ENCODE data around the gene SLC17A2.
"Not testable (repeated sequence)": the region's sequence is repeated elsewhere in the genome, so short reads cannot be mapped to it uniquely, and the experiment has no call there.

Gene SLC17A2

GRCh38 chr6:25929785-25930184, 706 bp downstream of the SLC17A2 start:
- H3K9me3 ChIP-seq (replicated peaks; ENCODE audit: low read length); H3K36me3 ChIP-seq (ENCODE audit: insufficient read depth, low read length); H3K4me3 ChIP-seq (ENCODE audit: low read length); H3K27me3 ChIP-seq (ENCODE audit: control insufficient read depth, insufficient read depth, low read length); H3K9ac ChIP-seq (ENCODE audit: low read depth, low read length); H3K4me1 ChIP-seq (ENCODE audit: control insufficient read depth, insufficient read depth, low read length); H3K4me2 ChIP-seq (ENCODE audit: low read length): not testable (repeated sequence)

GRCh38 chr6:25928562-25929324, 1.7 kb downstream of the SLC17A2 start:
- no peaks in the 10 kb centered on the region for H3K4me1 ChIP-seq (ENCODE audit: control insufficient read depth, insufficient read depth, low read length)
- no peak overlapping the region for H3K4me2 ChIP-seq (ENCODE audit: low read length)
- H3K36me3 ChIP-seq (ENCODE audit: insufficient read depth, low read length): no peaks in the 10 kb centered on the region
- no peaks in the 10 kb centered on the region for H3K27me3 ChIP-seq (ENCODE audit: control insufficient read depth, insufficient read depth, low read length)
- no peak overlapping the region for H3K4me3 ChIP-seq (ENCODE audit: low read length)
- H3K9me3 ChIP-seq (replicated peaks; ENCODE audit: low read length): no peaks in the 10 kb centered on the region
- H3K9ac ChIP-seq (ENCODE audit: low read depth, low read length): no peak overlapping the region

- Histone ChIP-seq H3K4me2 (ENCODE audit: low read length) (no peak overlapping the region), H3K27me3 (ENCODE audit: control insufficient read depth, insufficient read depth, low read length) (no peaks in the 10 kb centered on the region), H3K4me3 (ENCODE audit: low read length) (no peak overlapping the region), H3K9ac (ENCODE audit: low read depth, low read length) (no peak overlapping the region), H3K4me1 (ENCODE audit: control insufficient read depth, insufficient read depth, low read length) (no peaks in the 10 kb centered on the region), H3K36me3 (ENCODE audit: insufficient read depth, low read length) (no peaks in the 10 kb centered on the region), H3K9me3 (replicated peaks; ENCODE audit: low read length) (no peaks in the 10 kb centered on the region)
Observed at GRCh38 chr6:25927756-25928216, 2.7 kb downstream of the SLC17A2 start.

- Histone ChIP-seq H3K4me3 (ENCODE audit: low read length) (no peak overlapping the region), H3K4me1 (ENCODE audit: control insufficient read depth, insufficient read depth, low read length) (no peaks in the 10 kb centered on the region), H3K9me3 (replicated peaks; ENCODE audit: low read length) (no peaks in the 10 kb centered on the region), H3K36me3 (ENCODE audit: insufficient read depth, low read length) (no peaks in the 10 kb centered on the region), H3K27me3 (ENCODE audit: control insufficient read depth, insufficient read depth, low read length) (no peaks in the 10 kb centered on the region), H3K9ac (ENCODE audit: low read depth, low read length) (no peak overlapping the region), H3K4me2 (ENCODE audit: low read length) (no peak overlapping the region)
Observed at GRCh38 chr6:25927178-25927577, 3.3 kb downstream of the SLC17A2 start.

GRCh38 chr6:25925876-25926275, 4.6 kb downstream of the SLC17A2 start:
- Histone ChIP-seq H3K9ac (ENCODE audit: low read depth, low read length) (no peak overlapping the region), H3K36me3 (ENCODE audit: insufficient read depth, low read length) (no peaks in the 10 kb centered on the region), H3K4me3 (ENCODE audit: low read length) (no peak overlapping the region), H3K27me3 (ENCODE audit: control insufficient read depth, insufficient read depth, low read length) (no peaks in the 10 kb centered on the region), H3K9me3 (replicated peaks; ENCODE audit: low read length) (no peaks in the 10 kb centered on the region), H3K4me2 (ENCODE audit: low read length) (no peak overlapping the region), H3K4me1 (ENCODE audit: control insufficient read depth, insufficient read depth, low read length) (no peaks in the 10 kb centered on the region)

GRCh38 chr6:25922301-25922700, 8.2 kb downstream of the SLC17A2 start:
- no peaks in the 10 kb centered on the region for H3K4me1 ChIP-seq (ENCODE audit: control insufficient read depth, insufficient read depth, low read length)

GRCh38 chr6:25921525-25922203, 8.8 kb downstream of the SLC17A2 start:
- Histone ChIP-seq H3K4me2 (ENCODE audit: low read length) (no peak overlapping the region), H3K9me3 (replicated peaks; ENCODE audit: low read length) (no peaks in the 10 kb centered on the region), H3K9ac (ENCODE audit: low read depth, low read length) (no peak overlapping the region), H3K4me1 (ENCODE audit: control insufficient read depth, insufficient read depth, low read length) (no peaks in the 10 kb centered on the region), H3K27me3 (ENCODE audit: control insufficient read depth, insufficient read depth, low read length) (no peaks in the 10 kb centered on the region), H3K36me3 (ENCODE audit: insufficient read depth, low read length) (no peaks in the 10 kb centered on the region), H3K4me3 (ENCODE audit: low read length) (no peak overlapping the region)

More at GRCh38 chr6:25922301-25922700, 8.2 kb downstream of the SLC17A2 start:
- Histone ChIP-seq H3K4me2 (ENCODE audit: low read length) (no peak overlapping the region), H3K27me3 (ENCODE audit: control insufficient read depth, insufficient read depth, low read length) (no peaks in the 10 kb centered on the region), H3K36me3 (ENCODE audit: insufficient read depth, low read length) (no peaks in the 10 kb centered on the region), H3K9ac (ENCODE audit: low read depth, low read length) (no peak overlapping the region), H3K4me3 (ENCODE audit: low read length) (no peak overlapping the region), H3K9me3 (replicated peaks; ENCODE audit: low read length) (no peaks in the 10 kb centered on the region)

- no peaks in the 10 kb centered on the region for H3K36me3 ChIP-seq (ENCODE audit: insufficient read depth, low read length)
- no peaks in the 10 kb centered on the region for H3K27me3 ChIP-seq (ENCODE audit: control insufficient read depth, insufficient read depth, low read length)
- no peak overlapping the region for H3K4me3 ChIP-seq (ENCODE audit: low read length)
- H3K4me2 ChIP-seq (ENCODE audit: low read length): no peak overlapping the region
- no peaks in the 10 kb centered on the region for H3K9me3 ChIP-seq (replicated peaks; ENCODE audit: low read length)
- H3K4me1 ChIP-seq (ENCODE audit: control insufficient read depth, insufficient read depth, low read length): no peaks in the 10 kb centered on the region
- no peak overlapping the region for H3K9ac ChIP-seq (ENCODE audit: low read depth, low read length)
Observed at GRCh38 chr6:25919657-25920056, 10.8 kb downstream of the SLC17A2 start.

- H3K4me1 ChIP-seq (ENCODE audit: control insufficient read depth, insufficient read depth, low read length): no peaks in the 10 kb centered on the region
Observed at GRCh38 chr6:25918083-25918683, 12.3 kb downstream of the SLC17A2 start.

GRCh38 chr6:25916789-25917490, 13.6 kb downstream of the SLC17A2 start:
- Histone ChIP-seq H3K9ac (ENCODE audit: low read depth, low read length) (no peak overlapping the region), H3K4me3 (ENCODE audit: low read length) (no peak overlapping the region), H3K4me1 (ENCODE audit: control insufficient read depth, insufficient read depth, low read length) (no peaks in the 10 kb centered on the region), H3K4me2 (ENCODE audit: low read length) (no peak overlapping the region), H3K9me3 (replicated peaks; ENCODE audit: low read length) (no peaks in the 10 kb centered on the region), H3K27me3 (ENCODE audit: control insufficient read depth, insufficient read depth, low read length) (no peaks in the 10 kb centered on the region), H3K36me3 (ENCODE audit: insufficient read depth, low read length) (no peaks in the 10 kb centered on the region)

More at GRCh38 chr6:25918083-25918683, 12.3 kb downstream of the SLC17A2 start:
- no peak overlapping the region for H3K9ac ChIP-seq (ENCODE audit: low read depth, low read length)
- no peaks in the 10 kb centered on the region for H3K27me3 ChIP-seq (ENCODE audit: control insufficient read depth, insufficient read depth, low read length)
- no peak overlapping the region for H3K4me3 ChIP-seq (ENCODE audit: low read length)
- no peaks in the 10 kb centered on the region for H3K36me3 ChIP-seq (ENCODE audit: insufficient read depth, low read length)
- H3K4me2 ChIP-seq (ENCODE audit: low read length): no peak overlapping the region
- no peaks in the 10 kb centered on the region for H3K9me3 ChIP-seq (replicated peaks; ENCODE audit: low read length)

GRCh38 chr6:25916330-25916729, 14.2 kb downstream of the SLC17A2 start:
- no peak overlapping the region for H3K9ac ChIP-seq (ENCODE audit: low read depth, low read length)
- H3K4me2 ChIP-seq (ENCODE audit: low read length): no peak overlapping the region
- H3K4me3 ChIP-seq (ENCODE audit: low read length): no peak overlapping the region
- H3K9me3 ChIP-seq (replicated peaks; ENCODE audit: low read length): no peaks in the 10 kb centered on the region
- H3K36me3 ChIP-seq (ENCODE audit: insufficient read depth, low read length): no peaks in the 10 kb centered on the region
- H3K4me1 ChIP-seq (ENCODE audit: control insufficient read depth, insufficient read depth, low read length): no peaks in the 10 kb centered on the region
- no peaks in the 10 kb centered on the region for H3K27me3 ChIP-seq (ENCODE audit: control insufficient read depth, insufficient read depth, low read length)

Measured in skeletal muscle satellite cell (primary cell).